ENCODE data around the gene ABLIM3. TPM values are rescaled to one million over a fixed set of nuclear protein-coding genes. Genes with fewer than 3 reads are reported as not detected.

Gene ABLIM3
- polyA plus RNA-seq, 1 donor (not counting 4 experiments of a cell fraction or from before 2014, with no cell fraction given): 7.9 TPM

DNA sequence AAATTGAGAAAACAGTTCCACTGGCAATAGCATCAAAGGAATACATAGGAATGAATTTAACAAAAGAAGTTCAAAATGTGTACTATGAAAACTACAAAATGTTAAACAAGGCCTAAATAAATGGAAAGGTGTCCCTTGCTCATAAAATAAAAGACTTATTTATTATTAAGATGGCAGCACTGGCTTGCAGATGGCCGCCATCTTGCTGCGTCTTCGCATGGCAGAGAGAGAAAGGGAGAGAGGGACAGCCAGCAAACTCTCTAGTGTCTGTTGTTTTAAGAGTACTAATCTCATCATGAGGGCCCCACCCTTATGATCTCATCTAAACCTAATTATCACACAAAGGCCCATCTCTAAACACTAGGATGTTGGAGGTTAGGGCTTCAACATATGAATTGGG, 47.1 kb downstream of the ABLIM3 start:
- Histone ChIP-seq H3K27ac (ENCODE audit: control insufficient read depth, insufficient read depth, low read length) (no peak overlapping the region), H3K9ac (ENCODE audit: control insufficient read depth, extremely low read depth, insufficient read depth, low read length) (no peak overlapping the region), H3K4me3 (ENCODE audit: control insufficient read depth in 2 of 3, extremely low read depth in 1 of 3, insufficient read depth in 2 of 3, low read depth in 1 of 3, low read length in 3 of 3) (no peak overlapping the region), H3K4me2 (ENCODE audit: control insufficient read depth, extremely low read depth, insufficient read depth, low read depth, low read length) (no peak overlapping the region), H2AFZ (ENCODE audit: control insufficient read depth, low read length) (no peak overlapping the region), H4K20me1 (ENCODE audit: control insufficient read depth, extremely low read depth, insufficient read depth, low read length) (no peaks in the 10 kb centered on the region), H3K79me2 (ENCODE audit: control insufficient read depth, insufficient read depth, low read length) (no peaks in the 10 kb centered on the region), H3K27me3 (ENCODE audit: control insufficient read depth, extremely low read depth, insufficient read depth, low read length) (no peaks in the 10 kb centered on the region), H3K36me3 (ENCODE audit: control insufficient read depth in 2 of 2, extremely low read depth in 1 of 2, insufficient read depth in 2 of 2, low read length in 2 of 2) (peaks cover 0 to 2% of the 10 kb centered on the region in 2 experiments), H3K4me1 (ENCODE audit: control insufficient read depth, extremely low read depth, insufficient read depth, low read length) (peaks cover 5% of the 10 kb centered on the region), H3K9me3 (ENCODE audit: control insufficient read depth, low read depth, low read length) (peaks cover 1% of the 10 kb centered on the region), H3K9me1 (ENCODE audit: control insufficient read depth, extremely low read depth, insufficient read depth, low read length) (no peaks in the 10 kb centered on the region)
- DNase-seq (ENCODE audit: low read depth, low spot score) (no peak), FAIRE-seq (no peak)
- TF ChIP-seq EZH2 (IDR thresholded peaks at IDR 0.05; ENCODE audit: low read length) (no peak), CTCF (optimal IDR thresholded peaks at IDR 0.05 in 1 of 3, IDR thresholded peaks at IDR 0.05 in 1 of 3, conservative IDR thresholded peaks at IDR 0.05 in 1 of 3; ENCODE audit: extremely low read depth in 1 of 3, insufficient read depth in 2 of 3, low read length in 3 of 3) (no peak)
- dilution Hi-C loops (cut with MboI; ENCODE audit: extremely low pct_ligation_motif_present, low sequenced_read_pairs): no loop called here

GRCh38 chr5:149195337-149195887, 54.1 kb downstream of the ABLIM3 start:
- Histone ChIP-seq H3K9me3 (ENCODE audit: control insufficient read depth, low read depth, low read length) (no peaks in the 10 kb centered on the region), H3K27ac (ENCODE audit: control insufficient read depth, insufficient read depth, low read length) (no peak overlapping the region), H3K27me3 (ENCODE audit: control insufficient read depth, extremely low read depth, insufficient read depth, low read length) (no peaks in the 10 kb centered on the region), H4K20me1 (ENCODE audit: control insufficient read depth, extremely low read depth, insufficient read depth, low read length) (no peaks in the 10 kb centered on the region), H3K4me3 (ENCODE audit: control insufficient read depth in 2 of 3, extremely low read depth in 1 of 3, insufficient read depth in 2 of 3, low read depth in 1 of 3, low read length in 3 of 3) (no peak overlapping the region), H2AFZ (ENCODE audit: control insufficient read depth, low read length) (no peak overlapping the region), H3K36me3 (ENCODE audit: control insufficient read depth in 2 of 2, extremely low read depth in 1 of 2, insufficient read depth in 2 of 2, low read length in 2 of 2) (peaks cover 0 to 3% of the 10 kb centered on the region in 2 experiments), H3K9me1 (ENCODE audit: control insufficient read depth, extremely low read depth, insufficient read depth, low read length) (no peaks in the 10 kb centered on the region), H3K9ac (ENCODE audit: control insufficient read depth, extremely low read depth, insufficient read depth, low read length) (no peak overlapping the region), H3K4me1 (ENCODE audit: control insufficient read depth, extremely low read depth, insufficient read depth, low read length) (no peaks in the 10 kb centered on the region), H3K4me2 (ENCODE audit: control insufficient read depth, extremely low read depth, insufficient read depth, low read depth, low read length) (no peak overlapping the region), H3K79me2 (ENCODE audit: control insufficient read depth, insufficient read depth, low read length) (no peaks in the 10 kb centered on the region)
- TF ChIP-seq CTCF (optimal IDR thresholded peaks at IDR 0.05 in 1 of 3, IDR thresholded peaks at IDR 0.05 in 1 of 3, conservative IDR thresholded peaks at IDR 0.05 in 1 of 3; ENCODE audit: extremely low read depth in 1 of 3, insufficient read depth in 2 of 3, low read length in 3 of 3) (no peak), EZH2 (IDR thresholded peaks at IDR 0.05; ENCODE audit: low read length) (no peak)
- dilution Hi-C loops (cut with MboI; ENCODE audit: extremely low pct_ligation_motif_present, low sequenced_read_pairs): no loop called here
- no peak for FAIRE-seq
- DNase-seq (ENCODE audit: low read depth, low spot score): no peak
